Subcutaneous adipose tissue (tissue), 4 donors: ENCODE results near the gene HSP90AA1. TPM values are rescaled to one million over a fixed set of nuclear protein-coding genes. Genes with fewer than 3 reads are reported as not detected.

Experiments
- small RNA-seq: library from RNA; depleted of rRNA; stranded (forward); fragments of <200 nt; gene quantifications from one replicate; pipeline ENCODE3, GENCODE V24; 2016
- total RNA-seq, 4 donors: library from RNA; depleted of rRNA; stranded (reverse); fragments of >200 nt; gene quantifications; one replicate each; pipeline ENCODE4 v1.1.0, GENCODE V29; 2016
- TF ChIP-seq, protein P1 (sequence below): fragments of 450-650 bp; IDR thresholded peaks from one replicate; pipeline ENCODE4 v1.5.1; 2016; ENCODE audit warnings: low read depth, mild to moderate bottlenecking, control low read depth, antibody characterized with exemption, moderate library complexity

Gene HSP90AA1
- total RNA-seq, 4 donors from 2014 or later, result 357 to 925 (median 530) TPM

DNA sequence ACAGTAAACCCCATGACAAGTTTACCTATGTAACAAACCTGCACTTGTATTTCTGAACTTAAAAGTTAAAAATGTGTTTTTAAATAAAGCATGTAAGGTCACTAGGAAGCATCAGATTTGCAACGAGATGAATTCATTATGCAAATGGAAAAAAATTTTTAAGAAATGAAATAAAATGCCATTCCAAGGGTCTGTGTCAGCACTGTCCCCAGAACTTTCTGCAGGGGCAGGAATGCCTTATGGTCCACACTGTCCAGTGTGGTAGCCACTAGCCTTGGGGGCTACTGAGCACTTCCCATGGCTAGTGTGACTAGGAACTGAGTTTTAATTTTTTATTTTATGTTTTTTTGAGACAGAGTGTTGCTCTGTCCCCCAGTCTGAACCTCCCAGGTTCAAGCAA is 49.2 kb downstream of the HSP90AA1 start:
- TF ChIP-seq, protein P1, sequence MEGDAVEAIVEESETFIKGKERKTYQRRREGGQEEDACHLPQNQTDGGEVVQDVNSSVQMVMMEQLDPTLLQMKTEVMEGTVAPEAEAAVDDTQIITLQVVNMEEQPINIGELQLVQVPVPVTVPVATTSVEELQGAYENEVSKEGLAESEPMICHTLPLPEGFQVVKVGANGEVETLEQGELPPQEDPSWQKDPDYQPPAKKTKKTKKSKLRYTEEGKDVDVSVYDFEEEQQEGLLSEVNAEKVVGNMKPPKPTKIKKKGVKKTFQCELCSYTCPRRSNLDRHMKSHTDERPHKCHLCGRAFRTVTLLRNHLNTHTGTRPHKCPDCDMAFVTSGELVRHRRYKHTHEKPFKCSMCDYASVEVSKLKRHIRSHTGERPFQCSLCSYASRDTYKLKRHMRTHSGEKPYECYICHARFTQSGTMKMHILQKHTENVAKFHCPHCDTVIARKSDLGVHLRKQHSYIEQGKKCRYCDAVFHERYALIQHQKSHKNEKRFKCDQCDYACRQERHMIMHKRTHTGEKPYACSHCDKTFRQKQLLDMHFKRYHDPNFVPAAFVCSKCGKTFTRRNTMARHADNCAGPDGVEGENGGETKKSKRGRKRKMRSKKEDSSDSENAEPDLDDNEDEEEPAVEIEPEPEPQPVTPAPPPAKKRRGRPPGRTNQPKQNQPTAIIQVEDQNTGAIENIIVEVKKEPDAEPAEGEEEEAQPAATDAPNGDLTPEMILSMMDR, result no peak

DNA sequence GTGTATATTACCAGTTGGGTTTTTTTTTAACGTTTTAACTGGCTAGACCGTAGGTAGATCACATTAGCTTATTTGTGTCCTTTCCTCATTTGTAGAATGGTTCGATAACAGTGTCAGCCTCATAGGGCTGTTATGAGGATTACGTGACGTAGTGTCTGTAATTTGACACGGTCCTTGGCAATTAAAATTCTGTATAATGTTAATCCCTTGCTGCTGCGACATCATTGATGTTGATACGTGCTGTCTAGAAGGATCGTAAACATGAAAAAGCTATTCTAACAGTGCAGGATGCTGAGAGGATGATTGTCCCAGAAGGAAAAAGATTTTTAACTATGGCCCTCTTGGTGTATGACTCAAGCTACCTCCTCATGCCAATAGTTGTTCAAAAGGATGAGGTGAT is 50.9 kb downstream of the HSP90AA1 start:
- TF ChIP-seq, protein P1, result no peak

DNA sequence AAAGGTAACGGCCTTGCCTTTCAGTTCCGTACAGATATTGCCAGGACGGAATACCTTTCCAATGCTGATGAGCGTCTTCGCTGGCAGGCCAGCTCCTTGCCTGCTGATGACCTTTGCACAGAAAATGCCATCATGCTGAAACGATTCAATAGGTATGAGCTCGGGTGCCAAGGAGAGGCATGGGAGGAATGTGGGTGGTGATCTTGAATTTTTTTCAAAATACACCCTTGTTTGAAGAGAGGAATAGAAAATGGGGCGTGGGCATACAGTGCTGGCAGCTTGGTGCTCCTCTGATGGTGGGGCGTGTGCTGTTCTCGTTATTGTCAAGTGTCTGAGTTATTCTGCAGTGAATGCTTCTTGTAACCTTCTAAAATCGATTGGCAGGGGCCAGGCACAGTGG is 52.5 kb downstream of the HSP90AA1 start:
- TF ChIP-seq, protein P1, result no peak

GRCh38 chr14:102033241-102033640 is 53.6 kb downstream of the HSP90AA1 start:
- TF ChIP-seq, protein P1, result no peak

Small RNA genes lying within 50 kb of the gene (small RNA-seq; reads per million reads assigned to genes)
- not detected for gene RN7SL472P

Other genes with a start within 250 kb of the HSP90AA1 start
- gene DYNC1H1, start 122.5 kb downstream of the HSP90AA1 start, total RNA-seq, result 100 to 1,000 TPM; 338 to 524 (median 432) TPM
- 10 to 100 TPM; 21.2 to 29.3 (median 26.5) TPM for gene WDR20, start 52.9 kb upstream of the HSP90AA1 start, total RNA-seq
- gene MOK, start 218.1 kb upstream of the HSP90AA1 start, total RNA-seq, result 10 to 100 TPM in 1 of 4 donors, 1 to 10 TPM in 3; 4.0 to 13.9 (median 6.1) TPM
- gene ZNF839, start 232.7 kb upstream of the HSP90AA1 start, total RNA-seq, result 10 to 100 TPM in 1 of 4 donors, 1 to 10 TPM in 3; 7.3 to 17.7 (median 8.9) TPM